Heart left ventricle (tissue), 16 donors: Measurements from ENCODE around the gene CLPSL1. TPM values are rescaled to one million over a fixed set of nuclear protein-coding genes. Genes with fewer than 3 reads are reported as not detected.

ENCODE experiments used
- ATAC-seq, 4 donors: fragments of 200-7000 bp; cut with Tn5 transposase; one replicate each; pipeline ENCODE4 v1.9.1; 2020 to 2022; ENCODE audit warnings: moderate library complexity in 4 of 4, mild to moderate bottlenecking in 3 of 4, moderate number of reproducible peaks in 1 of 4
- DNase-seq, 5 donors: peaks; one replicate each; pipeline ENCODE4 v3.0.0-alpha.2; 2020
- H3K27ac ChIP-seq, 12 donors: fragments of 200-600 bp; sonication (generic) in 4 of 12; one replicate each; pipeline versions ENCODE4 v1.5.0 to v1.8.0; 2016 to 2022; ENCODE audit warnings: mild to moderate bottlenecking in 2 of 12
- H3K27me3 ChIP-seq, 9 donors: fragments of 200-600 bp; sonication (generic) in 2 of 9; one replicate each; pipeline versions ENCODE4 v1.5.1 to v1.8.0; 2016 to 2022; ENCODE audit warnings: mild to moderate bottlenecking in 3 of 9
- H3K36me3 ChIP-seq, 9 donors: fragments of 200-600 bp; sonication (generic) in 2 of 9; one replicate each; pipeline versions ENCODE4 v1.5.0 to v1.8.0; 2018 to 2022; ENCODE audit warnings: mild to moderate bottlenecking in 2 of 9
- H3K4me1 ChIP-seq, 12 donors: fragments of 200-600 bp; sonication (generic) in 4 of 12; one replicate each; pipeline versions ENCODE4 v1.5.0 to v1.8.0; 2016 to 2022; ENCODE audit warnings: mild to moderate bottlenecking in 3 of 12
- H3K4me3 ChIP-seq, 12 donors: fragments of 200-600 bp; sonication (generic) in 4 of 12; one replicate each; pipeline versions ENCODE4 v1.5.0 to v1.8.0; 2017 to 2022; ENCODE audit warnings: mild to moderate bottlenecking in 9 of 12, moderate library complexity in 4 of 12
- H3K9me3 ChIP-seq, 12 donors: fragments of 200-600 bp; sonication (generic) in 4 of 12; one replicate each; pipeline versions ENCODE4 v1.5.0 to v1.8.0; 2016 to 2022; ENCODE audit warnings: mild to moderate bottlenecking in 1 of 12
- CTCF ChIP-seq, 12 donors: fragments of 200-600 bp; sonication (generic) in 4 of 12; IDR thresholded peaks; one replicate each; pipeline versions ENCODE4 v1.5.0 to v1.8.0; 2018 to 2022; ENCODE audit warnings: antibody characterized with exemption in 12 of 12, mild to moderate bottlenecking in 5 of 12
- POLR2A ChIP-seq, 2 donors: fragments of 450-650 bp; IDR thresholded peaks; one replicate each; pipeline ENCODE4 v1.6.1; 2017; ENCODE audit warnings: antibody characterized with exemption in 2 of 2, mild to moderate bottlenecking in 2 of 2, moderate library complexity in 2 of 2
- WGBS, 4 donors: extraction: QIAGEN DNeasy Blood & Tissue Kit in 2 of 4; methylation state at CpG; one replicate each; pipeline versions ENCODE4 v1.1.5 to v1.1.7; 2013 to 2018; 5-methylcytosine and 5-hydroxymethylcytosine counted together
- intact Hi-C, 10 donors: fragments of 100-400 bp; cut with DNase I; formaldehyde crosslinking; loops; one replicate each; pipeline versions ENCODE4 v1.11.1 to v1.14.2; 2022
- polyA plus RNA-seq, 2 donors: library from polyadenylated mRNA; stranded (reverse); fragments of 200-250 nt; gene quantifications; one replicate each; pipeline ENCODE4 v1.2.3, GENCODE V29; 2013
- total RNA-seq, 9 donors: library from RNA; depleted of rRNA in 2 of 9; stranded (reverse); fragments of >200 nt in 2 of 9; fragmentation: NEBNext Ultra II Directional in 3 of 9; extraction: Animal tissue kit (Norgen Biotek cat#: 25700) in 3 of 9; gene quantifications; one replicate each; pipeline versions ENCODE4 v1.1.0 to v1.2.4, GENCODE V29; 2016 to 2023
- donor health status: ischemic (EF 13 %, LVEDD 7.1; RV severe dilation, severe dysfunction).
- donor health status: healthy with polysubstance abuse.
- donor health status: DM: no; HTN: yes; CAD: no.
- donor health status: DM: no; HTN: no; CAD: no.
- donor health status: ischemic (EF 25% LVEDD 6.9; RV normal size, moderate dysfunction).
- donor health status: ischemic (EF 25% LVEDD 5.7; RV mildly dilated, moderate dysfunction).
- donor health status: healthy.
- donor health status: DM: yes; HTN: yes; CAD: no.
- donor health status: ischemic (EF 35%, LVEDD 5.7; RV mildly dilated, moderate dysfunction).
- donor health status: nonischemic (EF 11% LVEDD 7.7; RV severe dilation, severe dysfunction).
- donor health status: DM: yes; HTN: yes; CAD: no.
- donor health status: PGD.
- donor health status: ischemic (EF 29% LVEDD 5.4; RV normal size, mild dysfunction).
- donor health status: nonischemic (EF 23%, LVEDD 6.1; RV moderate dilation, normal function).

CLPSL1 gene
- total and polyA plus RNA-seq, 11 donors: not detected

DNA sequence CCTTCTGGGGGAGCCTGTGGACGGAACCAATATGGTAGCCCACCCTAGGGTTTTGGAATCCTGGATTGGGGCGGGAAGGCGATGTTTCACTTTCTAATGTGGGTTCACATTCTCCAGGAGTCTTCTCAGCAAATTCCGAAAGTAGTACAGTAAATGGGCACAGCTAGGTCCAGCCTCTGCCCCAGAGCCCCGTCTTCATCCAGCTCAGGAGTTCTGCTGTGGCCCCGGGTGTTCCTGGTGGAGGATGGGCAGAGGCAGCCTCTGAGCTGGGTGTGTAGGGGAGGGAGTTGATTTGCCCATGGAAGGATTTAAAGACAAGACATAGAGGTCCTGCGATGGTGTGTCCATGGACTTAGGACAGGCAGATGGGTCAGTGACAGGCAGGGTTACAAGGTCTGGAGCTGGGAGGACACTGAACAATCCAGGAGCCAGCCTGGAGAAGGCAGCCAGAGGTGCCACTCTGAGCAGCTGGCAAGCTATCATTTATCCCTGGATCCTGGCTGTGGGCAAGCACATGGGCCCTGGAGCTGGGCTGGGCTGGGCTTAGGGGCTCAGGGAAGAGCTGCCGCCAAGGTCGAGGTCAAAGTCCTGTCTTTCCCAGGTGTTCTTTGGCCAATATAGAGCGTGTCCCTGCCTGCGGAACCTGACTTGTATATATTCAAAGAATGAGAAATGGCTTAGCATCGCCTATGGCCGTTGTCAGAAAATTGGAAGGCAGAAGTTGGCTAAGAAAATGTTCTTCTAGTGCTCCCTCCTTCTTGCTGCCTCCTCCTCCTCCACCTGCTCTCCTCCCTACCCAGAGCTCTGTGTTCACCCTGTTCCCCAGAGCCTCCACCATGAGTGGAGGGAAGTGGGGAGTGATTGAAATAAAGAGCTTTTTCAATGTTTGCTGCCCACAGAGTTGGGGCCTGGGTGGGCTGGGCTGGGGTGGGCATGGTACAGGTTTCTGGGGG, 6.7 kb downstream of the CLPSL1 start:
- intact Hi-C loops: loop anchor here in 2 of 10 donors (1.0 kb wide), 2 partner anchors 10 to 11 kb away; partner anchors contain the start of gene CLPS (in 1 of the 2)
- H3K27ac ChIP-seq: no peak overlapping the region
- H3K36me3 ChIP-seq: no peaks in the 10 kb centered on the region
- DNase-seq: no peak
- peaks cover 0 to 4% (median 0%) of the 10 kb centered on the region in 12 donors for H3K4me1 ChIP-seq
- peaks cover 10 to 62% (median 32%) of the 10 kb centered on the region in 9 donors for H3K27me3 ChIP-seq
- no peaks in the 10 kb centered on the region for H3K9me3 ChIP-seq
- H3K4me3 ChIP-seq: no peak overlapping the region
- TF ChIP-seq CTCF (IDR thresholded peaks at IDR 0.05) (no peak), POLR2A (IDR thresholded peaks at IDR 0.05) (no peak)
- WGBS, 4 donors: 83 to 88% (median 86%) methylated on average over 13 of the region's 13 CpGs
- ATAC-seq: peak in 1 of 4 donors; percentile 22

DNA sequence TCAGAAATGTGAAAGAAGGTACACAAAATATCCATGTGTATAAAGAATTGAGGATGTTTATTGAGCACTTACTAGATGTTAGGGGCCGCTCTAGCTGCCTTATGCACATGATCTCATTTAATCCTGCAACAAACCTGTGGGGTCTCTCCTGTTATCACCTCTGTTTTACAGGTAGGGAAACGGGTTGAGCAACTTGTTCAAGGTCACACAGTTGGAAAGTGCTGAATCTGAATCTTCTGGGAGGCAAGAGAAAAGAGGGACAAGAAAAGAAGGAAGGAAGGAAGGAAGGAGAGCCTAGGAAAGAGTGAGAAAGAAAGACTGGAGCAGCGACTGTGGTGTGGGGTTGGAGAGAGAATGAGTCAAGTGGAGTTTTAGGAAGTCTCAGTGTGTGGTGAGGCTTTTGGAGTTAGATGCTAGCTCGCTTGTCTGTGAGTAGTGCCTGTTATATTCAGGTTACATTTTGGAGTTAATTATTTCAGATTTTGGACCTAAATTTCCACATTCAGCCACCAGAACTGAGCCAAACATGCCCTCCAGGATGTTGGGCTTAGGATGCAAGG, 7.7 kb downstream of the CLPSL1 start:
- DNase-seq: no peak
- no peak overlapping the region for H3K4me3 ChIP-seq
- 56 to 63% (median 60%) methylated on average over 4 of the region's 4 CpGs for WGBS, 4 donors
- H3K36me3 ChIP-seq: no peaks in the 10 kb centered on the region
- intact Hi-C loops: no loop called here
- peaks cover 10 to 66% (median 32%) of the 10 kb centered on the region in 9 donors for H3K27me3 ChIP-seq
- H3K27ac ChIP-seq: no peak overlapping the region
- peaks cover 0 to 4% (median 0%) of the 10 kb centered on the region in 12 donors for H3K4me1 ChIP-seq
- TF ChIP-seq CTCF (IDR thresholded peaks at IDR 0.05) (no peak), POLR2A (IDR thresholded peaks at IDR 0.05) (no peak)
- H3K9me3 ChIP-seq: no peaks in the 10 kb centered on the region
- ATAC-seq: no peak

GRCh38 chr6:35790683-35791082, 9.9 kb downstream of the CLPSL1 start:
- H3K27me3 ChIP-seq: peaks cover 6 to 52% (median 32%) of the 10 kb centered on the region in 9 donors

More at GRCh38 chr6:35790683-35791082, 9.9 kb downstream of the CLPSL1 start:
- ATAC-seq (no peak), DNase-seq (no peak)
- 76 to 87% (median 84%) methylated on average over 5 of the region's 5 CpGs for WGBS, 4 donors
- no peaks in the 10 kb centered on the region for H3K36me3 ChIP-seq
- H3K4me1 ChIP-seq: peaks cover 0 to 4% (median 0%) of the 10 kb centered on the region in 12 donors
- no peaks in the 10 kb centered on the region for H3K9me3 ChIP-seq
- intact Hi-C loops: no loop called here
- TF ChIP-seq CTCF (IDR thresholded peaks at IDR 0.05) (no peak), POLR2A (IDR thresholded peaks at IDR 0.05) (no peak)
- no peak overlapping the region for H3K4me3 ChIP-seq
- H3K27ac ChIP-seq: no peak overlapping the region
